HepG2 (cell line): ENCODE results near the gene NUFIP2. TPM values are rescaled to one million over a fixed set of nuclear protein-coding genes. Genes with fewer than 3 reads are reported as not detected.

ENCODE experiments used
- BATF2 ChIP-seq: sonication (generic); formaldehyde crosslinking; IDR thresholded peaks from 2 replicates; pipeline ENCODE4 v1.8.0; 2022; ENCODE audit warnings: mild to moderate bottlenecking, missing genetic modification reagents, moderate library complexity
- BCL6 ChIP-seq: IDR thresholded peaks from 2 replicates; pipeline ENCODE4 v1.6.1; 2016; ENCODE audit warnings: missing genetic modification reagents, missing compliant biosample characterization
- DPF2 ChIP-seq: sonication (generic); formaldehyde crosslinking; IDR thresholded peaks from 2 replicates; pipeline ENCODE4 v1.4.0; 2020; ENCODE audit warnings: mild to moderate bottlenecking, low read depth, missing genetic modification reagents, borderline replicate concordance
- FOXA3 ChIP-seq: IDR thresholded peaks from 2 replicates; pipeline ENCODE4 v1.6.1; 2016; ENCODE audit warnings: missing genetic modification reagents, missing compliant biosample characterization
- HDAC2 ChIP-seq: sonication (generic); formaldehyde crosslinking; IDR thresholded peaks from 2 replicates; pipeline ENCODE4 v1.4.0; 2020; ENCODE audit warnings: missing genetic modification reagents
- HHEX ChIP-seq: IDR thresholded peaks from 2 replicates; pipeline ENCODE4 v1.6.1; 2016; ENCODE audit warnings: control low read depth
- RBAK ChIP-seq: sonication (generic); formaldehyde crosslinking; IDR thresholded peaks from 2 replicates; pipeline ENCODE4 v1.5.1; 2020; ENCODE audit warnings: mild to moderate bottlenecking, missing genetic modification reagents
- SOX13 ChIP-seq, 3 experiments: fragments of 450-650 bp in 1 of 3; sonication (generic) in 1 of 3; formaldehyde crosslinking in 1 of 3; IDR thresholded peaks in 2 of 3; conservative IDR thresholded peaks in 1 of 3; 2 replicates each; pipeline versions ENCODE4 v1.5.0 to v1.6.1; 2016 to 2020; ENCODE audit warnings: antibody characterized with exemption in 1 of 3, mild to moderate bottlenecking in 1 of 3, missing compliant biosample characterization in 1 of 3, missing genetic modification reagents in 1 of 3, moderate library complexity in 1 of 3
- ZBTB43 ChIP-seq: sonication (generic); formaldehyde crosslinking; conservative IDR thresholded peaks from 2 replicates; pipeline ENCODE4 v1.4.0; 2020; ENCODE audit warnings: missing genetic modification reagents
- ZMYM3 ChIP-seq: sonication (generic); formaldehyde crosslinking; IDR thresholded peaks from 2 replicates; pipeline ENCODE4 v1.5.1; 2020; ENCODE audit warnings: mild to moderate bottlenecking, missing genetic modification reagents
- ZNF292 ChIP-seq: sonication (generic); formaldehyde crosslinking; IDR thresholded peaks from 2 replicates; pipeline ENCODE4 v1.8.1; 2022; ENCODE audit warnings: mild to moderate bottlenecking, low read depth, missing genetic modification reagents, borderline replicate concordance
- ZNF383 ChIP-seq: sonication (generic); formaldehyde crosslinking; IDR thresholded peaks from 2 replicates; pipeline ENCODE4 v1.4.0; 2020; ENCODE audit warnings: missing genetic modification reagents, mild to moderate bottlenecking, borderline replicate concordance
- polyA plus RNA-seq, 8 experiments: library from polyadenylated mRNA; depleted of rRNA in 3 of 8; stranded (reverse) in 7 of 8; unstranded in 1 of 8; fragments of >200 nt; fragmentation: Illumina TruSeq in 4 of 8; extraction: Trizol in 4 of 8; gene quantifications; 2 replicates each; pipeline versions ENCODE4 v1.2.1 to v1.2.3, GENCODE V29; 2011 to 2016; ENCODE audit warnings: low read depth in 4 of 8, missing spikeins in 1 of 8, mixed read lengths in 1 of 8; ENCODE audit not compliant: insufficient read depth in 1 of 8
- total RNA-seq, 5 experiments: library from RNA; depleted of rRNA; stranded (reverse); fragments of >200 nt; fragmentation: Illumina TruSeq; extraction: Trizol; gene quantifications; 2 replicates each; pipeline ENCODE4 v1.2.3, GENCODE V29; 2016; ENCODE audit warnings: low read depth in 1 of 5
- TF ChIP-seq, protein P1 (sequence below): sonication (generic); IDR thresholded peaks from 2 replicates; pipeline ENCODE4 v1.6.1; 2016; ENCODE audit warnings: low read depth, borderline replicate concordance
- TF ChIP-seq, protein P2 (sequence below): sonication (generic); formaldehyde crosslinking; IDR thresholded peaks from 2 replicates; pipeline ENCODE4 v1.4.0; 2020; ENCODE audit warnings: missing genetic modification reagents
- TF ChIP-seq, protein P3 (sequence below): sonication (generic); formaldehyde crosslinking; IDR thresholded peaks from 2 replicates; pipeline ENCODE4 v1.4.0; 2020; ENCODE audit warnings: missing genetic modification reagents

The NUFIP2 gene
- total and polyA plus RNA-seq, 2 of the 13 experiments (the other 11 are each of a cell fraction or from before 2014, with no cell fraction given), result 10.3 to 30.8 TPM

- TF ChIP-seq FOXA3 (CRISPR knock-in tag) (peak; percentile 63; the same call in 1 of the 2 replicates), ZNF383 (no peak), HHEX (peak; percentile 56; the same call in 1 of the 2 replicates), SOX13 (IDR thresholded peaks at IDR 0.05) (no peak), SOX13 (CRISPR knock-in tag; conservative IDR thresholded peaks at IDR 0.05 in 1 of 2, IDR thresholded peaks at IDR 0.05 in 1 of 2) (peak in 1 of 2 experiments; percentile 80; a peak in 2 of 4 replicates), ZMYM3 (CRISPR knock-in tag) (peak; percentile 30; the same call in 1 of the 2 replicates), BCL6 (CRISPR knock-in tag) (0 out of 2 replicates have a peak, but pooled peaks have one; percentile 18), HDAC2 (CRISPR knock-in tag) (peak; percentile 39; the same call in 1 of the 2 replicates), DPF2 (0 out of 2 replicates have a peak, but pooled peaks have one; percentile 39), ZNF292 (no peak), BATF2 (CRISPR knock-in tag) (no peak), RBAK (CRISPR knock-in tag) (no peak), ZBTB43 (no peak)
- TF ChIP-seq, protein P1, sequence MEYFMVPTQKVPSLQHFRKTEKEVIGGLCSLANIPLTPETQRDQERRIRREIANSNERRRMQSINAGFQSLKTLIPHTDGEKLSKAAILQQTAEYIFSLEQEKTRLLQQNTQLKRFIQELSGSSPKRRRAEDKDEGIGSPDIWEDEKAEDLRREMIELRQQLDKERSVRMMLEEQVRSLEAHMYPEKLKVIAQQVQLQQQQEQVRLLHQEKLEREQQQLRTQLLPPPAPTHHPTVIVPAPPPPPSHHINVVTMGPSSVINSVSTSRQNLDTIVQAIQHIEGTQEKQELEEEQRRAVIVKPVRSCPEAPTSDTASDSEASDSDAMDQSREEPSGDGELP, result peak; percentile 48; the same call in 1 of the 2 replicates
- TF ChIP-seq, protein P2, sequence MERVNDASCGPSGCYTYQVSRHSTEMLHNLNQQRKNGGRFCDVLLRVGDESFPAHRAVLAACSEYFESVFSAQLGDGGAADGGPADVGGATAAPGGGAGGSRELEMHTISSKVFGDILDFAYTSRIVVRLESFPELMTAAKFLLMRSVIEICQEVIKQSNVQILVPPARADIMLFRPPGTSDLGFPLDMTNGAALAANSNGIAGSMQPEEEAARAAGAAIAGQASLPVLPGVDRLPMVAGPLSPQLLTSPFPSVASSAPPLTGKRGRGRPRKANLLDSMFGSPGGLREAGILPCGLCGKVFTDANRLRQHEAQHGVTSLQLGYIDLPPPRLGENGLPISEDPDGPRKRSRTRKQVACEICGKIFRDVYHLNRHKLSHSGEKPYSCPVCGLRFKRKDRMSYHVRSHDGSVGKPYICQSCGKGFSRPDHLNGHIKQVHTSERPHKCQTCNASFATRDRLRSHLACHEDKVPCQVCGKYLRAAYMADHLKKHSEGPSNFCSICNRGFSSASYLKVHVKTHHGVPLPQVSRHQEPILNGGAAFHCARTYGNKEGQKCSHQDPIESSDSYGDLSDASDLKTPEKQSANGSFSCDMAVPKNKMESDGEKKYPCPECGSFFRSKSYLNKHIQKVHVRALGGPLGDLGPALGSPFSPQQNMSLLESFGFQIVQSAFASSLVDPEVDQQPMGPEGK (CRISPR knock-in tag), result peak; percentile 24; the same call in 1 of the 2 replicates
- TF ChIP-seq, protein P3, sequence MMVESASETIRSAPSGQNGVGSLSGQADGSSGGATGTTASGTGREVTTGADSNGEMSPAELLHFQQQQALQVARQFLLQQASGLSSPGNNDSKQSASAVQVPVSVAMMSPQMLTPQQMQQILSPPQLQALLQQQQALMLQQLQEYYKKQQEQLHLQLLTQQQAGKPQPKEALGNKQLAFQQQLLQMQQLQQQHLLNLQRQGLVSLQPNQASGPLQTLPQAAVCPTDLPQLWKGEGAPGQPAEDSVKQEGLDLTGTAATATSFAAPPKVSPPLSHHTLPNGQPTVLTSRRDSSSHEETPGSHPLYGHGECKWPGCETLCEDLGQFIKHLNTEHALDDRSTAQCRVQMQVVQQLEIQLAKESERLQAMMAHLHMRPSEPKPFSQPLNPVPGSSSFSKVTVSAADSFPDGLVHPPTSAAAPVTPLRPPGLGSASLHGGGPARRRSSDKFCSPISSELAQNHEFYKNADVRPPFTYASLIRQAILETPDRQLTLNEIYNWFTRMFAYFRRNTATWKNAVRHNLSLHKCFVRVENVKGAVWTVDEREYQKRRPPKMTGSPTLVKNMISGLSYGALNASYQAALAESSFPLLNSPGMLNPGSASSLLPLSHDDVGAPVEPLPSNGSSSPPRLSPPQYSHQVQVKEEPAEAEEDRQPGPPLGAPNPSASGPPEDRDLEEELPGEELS (CRISPR knock-in tag), result peak; percentile 76
Observed at GRCh38 chr17:29273924-29274323, 20.0 kb downstream of the NUFIP2 start (continued).
